ENCODE data around the gene DDX23.
A peak's percentile ranks its signal among the peaks of the same experiment; 100 is the strongest.
"Not testable (repeated sequence)": the region's sequence is repeated elsewhere in the genome, so short reads cannot be mapped to it uniquely, and the experiment has no call there.

Gene DDX23

DNA sequence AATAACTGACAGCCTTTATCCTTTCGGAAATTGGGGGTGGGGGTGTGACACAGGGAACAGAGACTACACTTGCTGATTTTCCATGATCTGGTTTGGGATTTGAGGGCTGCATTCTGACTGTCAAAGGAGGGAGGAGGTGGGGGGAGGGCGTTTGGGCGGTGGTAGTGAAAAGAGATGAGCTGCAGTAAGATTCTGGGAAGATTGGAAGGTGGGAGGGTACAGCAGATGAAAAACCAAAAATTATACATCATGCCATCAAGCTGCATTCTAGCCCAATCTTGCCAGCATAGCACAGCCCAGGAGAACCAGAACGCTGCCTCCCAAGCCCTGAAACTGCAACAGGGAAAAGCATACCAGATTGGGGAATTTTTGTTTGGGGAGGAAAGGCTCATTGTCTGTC lies 11.3 kb upstream of the DDX23 start:
- no peak for DNase-seq

- DNase-seq, result no peak
Measured at GRCh38 chr12:48862760-48863159, 10.8 kb upstream of the DDX23 start.

DNA sequence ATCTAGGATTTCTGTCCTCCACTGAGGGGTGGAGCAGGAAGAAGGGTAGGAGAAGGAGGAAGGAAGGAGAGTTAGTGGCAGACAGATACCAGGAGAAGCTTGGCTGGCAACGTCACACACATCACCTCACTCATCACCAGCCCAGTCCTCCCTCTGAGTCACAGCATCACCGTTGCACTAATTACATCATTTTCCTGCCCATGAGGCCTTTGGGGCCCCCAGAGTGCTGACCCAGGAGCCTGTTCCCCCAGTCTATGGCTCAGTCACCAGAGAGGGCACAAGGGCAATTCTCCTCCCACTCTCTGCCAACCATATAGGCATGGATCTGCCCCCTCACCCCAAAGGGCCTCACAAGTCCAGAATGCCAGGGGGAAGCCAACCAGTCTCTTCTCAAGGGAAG lies 9.1 kb upstream of the DDX23 start:
- DNase-seq, result no peak

- DNase-seq, result not testable (repeated sequence)
Measured at GRCh38 chr12:48860236-48860635, 8.3 kb upstream of the DDX23 start.

GRCh38 chr12:48859607-48860006 lies 7.6 kb upstream of the DDX23 start:
- DNase-seq, result no peak

- DNase-seq, result no peak
Measured at GRCh38 chr12:48858043-48858442, 6.1 kb upstream of the DDX23 start.

GRCh38 chr12:48857278-48857994 lies 5.5 kb upstream of the DDX23 start:
- DNase-seq, result no peak

DNA sequence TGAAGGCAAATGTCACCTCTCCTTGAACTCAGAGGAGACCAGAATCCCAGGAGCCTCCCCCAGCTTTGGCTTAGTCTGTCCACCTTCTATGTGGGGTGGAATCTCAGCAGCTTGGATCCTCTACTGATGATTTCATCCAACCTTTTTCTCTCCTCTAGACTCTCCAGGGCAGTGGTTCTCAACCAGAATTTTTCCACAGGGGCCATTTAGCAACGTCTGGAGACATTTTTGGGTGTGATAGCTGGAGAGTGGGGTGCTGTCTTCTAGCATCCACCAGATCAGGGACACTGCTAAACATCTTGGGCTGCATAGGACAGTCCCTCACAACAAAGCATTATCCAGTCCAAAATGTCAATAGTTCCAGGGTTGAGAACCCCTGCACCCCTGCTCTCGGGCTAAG lies 4.4 kb upstream of the DDX23 start:
- no peak for DNase-seq

DNA sequence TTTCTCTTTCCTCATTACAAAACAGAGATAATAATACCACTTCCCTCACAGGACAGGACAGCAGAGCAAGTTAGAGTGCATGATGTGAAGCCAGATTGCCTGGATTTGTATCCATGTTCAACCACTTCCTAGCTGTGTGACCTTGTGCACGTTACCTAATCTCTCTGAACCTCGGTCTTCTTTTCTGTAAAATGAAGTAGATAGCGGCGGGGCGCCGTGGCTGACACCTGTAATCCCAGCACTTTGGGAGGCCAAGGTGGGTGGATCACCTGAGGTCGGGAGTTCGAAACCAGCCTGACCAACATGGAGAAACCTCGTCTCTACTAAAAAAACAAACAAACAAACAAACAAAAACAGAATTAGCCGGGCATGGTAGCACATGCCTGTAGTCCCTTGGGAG lies 3.0 kb upstream of the DDX23 start:
- not testable (repeated sequence) for DNase-seq

DNA sequence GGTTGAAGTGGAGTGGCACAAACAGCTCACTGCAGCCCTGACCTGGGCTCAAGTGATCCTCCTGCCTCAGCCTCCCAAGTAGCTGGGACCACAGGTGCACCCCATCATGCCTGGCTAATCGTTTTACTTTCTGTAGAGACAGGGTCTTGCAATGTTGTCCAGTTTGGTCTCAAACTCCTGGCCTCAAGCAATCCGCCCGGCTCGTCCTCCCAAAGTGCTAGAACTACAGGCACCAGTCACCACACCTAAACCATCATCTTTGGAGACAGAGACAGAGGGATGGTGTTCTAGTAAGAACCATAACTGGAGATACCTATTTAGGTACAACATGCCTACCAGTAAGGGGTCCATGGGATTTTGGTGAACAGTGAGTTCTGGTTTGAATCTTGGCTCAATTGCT lies 2.5 kb upstream of the DDX23 start:
- DNase-seq, result no peak

GRCh38 chr12:48852734-48853688 lies 1.0 kb upstream of the DDX23 start:
- DNase-seq, result peak; percentile 69

- not testable (repeated sequence) for DNase-seq
Measured at GRCh38 chr12:48842021-48842420, 9.9 kb downstream of the DDX23 start.

- no peak for DNase-seq
Measured at GRCh38 chr12:48838048-48838447, 13.9 kb downstream of the DDX23 start.

GRCh38 chr12:48832321-48833060 lies 19.5 kb downstream of the DDX23 start:
- DNase-seq, result no peak

- no peak for DNase-seq
Measured at GRCh38 chr12:48831257-48831656, 20.7 kb downstream of the DDX23 start.

DNA sequence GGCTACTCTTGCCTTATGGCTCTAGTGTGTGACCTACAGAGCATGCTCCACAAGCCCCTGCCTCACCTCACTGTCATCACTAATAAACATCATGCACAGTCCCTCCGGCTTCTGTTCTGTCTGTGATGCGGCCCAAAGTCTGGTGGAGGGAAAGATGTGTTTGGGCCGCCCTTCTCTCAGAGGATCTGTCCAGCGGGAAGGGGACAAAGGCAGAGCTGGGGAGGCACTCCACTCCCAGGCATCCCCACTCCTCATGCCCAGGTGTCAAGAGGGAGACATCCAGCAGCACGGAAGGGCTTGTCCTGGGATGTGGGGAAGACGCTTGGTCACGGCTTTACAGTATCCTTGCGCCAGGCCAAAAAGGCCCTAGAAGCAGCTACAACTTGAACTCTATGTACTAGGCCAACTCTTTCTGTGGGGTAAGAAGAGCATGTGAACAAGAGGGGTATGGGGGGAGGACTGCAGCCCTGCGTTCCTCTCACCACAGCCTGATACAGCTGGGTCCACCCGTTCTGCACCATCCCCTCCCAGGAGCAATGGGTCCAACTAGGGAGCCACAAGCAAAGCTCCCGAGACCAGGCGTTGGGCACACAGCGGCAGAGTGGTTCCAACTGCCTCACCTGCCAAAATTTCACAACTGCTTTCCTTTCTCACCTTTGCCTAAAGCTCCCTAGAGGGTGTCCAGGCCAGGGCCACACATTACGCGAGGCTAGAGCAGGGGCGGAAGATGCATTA lies 23.0 kb downstream of the DDX23 start:
- no peak for DNase-seq

DNA sequence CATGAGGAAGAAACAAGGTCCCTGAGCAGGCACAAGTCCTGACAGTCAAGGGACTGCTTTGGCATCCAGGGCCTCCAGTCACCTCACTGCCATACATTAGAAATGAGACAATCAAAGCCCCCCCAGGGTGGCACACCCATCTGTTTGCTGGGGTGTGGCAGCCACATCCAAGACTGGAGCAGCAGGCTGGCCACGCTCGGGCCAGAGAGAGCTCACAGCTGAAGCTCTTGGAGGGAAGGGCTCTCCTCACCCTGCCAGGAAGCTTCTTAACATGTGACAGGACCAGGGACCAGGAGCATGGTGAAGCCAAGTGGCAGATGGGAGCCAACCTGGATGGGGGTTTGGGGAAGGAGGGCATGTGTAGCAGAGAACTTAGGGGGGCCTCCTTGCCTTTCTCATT lies 23.7 kb downstream of the DDX23 start:
- DNase-seq, result no peak

- DNase-seq, result no peak
Measured at GRCh38 chr12:48827513-48828096, 24.4 kb downstream of the DDX23 start.

- DNase-seq, result no peak
Measured at GRCh38 chr12:48827026-48827425, 24.9 kb downstream of the DDX23 start.

DNA sequence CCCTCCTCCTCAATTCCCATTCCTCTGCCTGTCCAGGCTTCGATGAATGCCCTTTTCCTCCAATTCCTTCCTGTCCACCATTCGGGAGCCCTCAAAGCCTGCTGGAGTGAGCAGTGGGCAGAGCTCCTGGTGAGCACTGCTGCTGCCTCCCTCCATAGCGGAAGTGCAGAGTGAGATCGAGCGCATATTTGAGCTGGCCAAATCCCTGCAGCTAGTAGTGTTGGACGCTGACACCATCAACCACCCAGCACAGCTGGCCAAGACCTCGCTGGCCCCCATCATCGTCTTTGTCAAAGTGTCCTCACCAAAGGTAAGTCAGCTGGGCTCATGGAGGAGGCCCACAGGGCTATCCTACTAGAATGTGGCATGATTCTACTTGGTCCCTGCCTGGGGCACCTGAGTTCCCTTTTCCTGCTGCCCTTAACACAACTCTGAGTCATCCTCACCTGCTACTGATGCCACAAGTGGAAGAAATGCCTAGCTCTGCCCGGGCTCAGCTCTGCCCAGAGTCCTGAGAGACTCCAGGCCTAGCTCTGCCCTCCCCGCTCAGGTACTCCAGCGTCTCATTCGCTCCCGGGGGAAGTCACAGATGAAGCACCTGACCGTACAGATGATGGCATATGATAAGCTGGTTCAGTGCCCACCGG lies 25.6 kb downstream of the DDX23 start:
- no peak for DNase-seq

GRCh38 chr12:48824905-48825304 lies 27.1 kb downstream of the DDX23 start:
- no peak for DNase-seq
